AG09319 (cell line): ENCODE measurements around the gene KCNN3.

Source experiments
- DNase-seq: peaks from one replicate; pipeline ENCODE4 v3.0.0-alpha.2; 2010; ENCODE audit warnings: low read depth; ENCODE audit errors: extremely low read depth
- TF ChIP-seq, protein P1 (sequence below): IDR thresholded peaks from 2 replicates; pipeline ENCODE4 v1.5.1; 2011; ENCODE audit warnings: low read depth, mild to moderate bottlenecking, inconsistent platforms, low read length, moderate library complexity

KCNN3 gene

DNA sequence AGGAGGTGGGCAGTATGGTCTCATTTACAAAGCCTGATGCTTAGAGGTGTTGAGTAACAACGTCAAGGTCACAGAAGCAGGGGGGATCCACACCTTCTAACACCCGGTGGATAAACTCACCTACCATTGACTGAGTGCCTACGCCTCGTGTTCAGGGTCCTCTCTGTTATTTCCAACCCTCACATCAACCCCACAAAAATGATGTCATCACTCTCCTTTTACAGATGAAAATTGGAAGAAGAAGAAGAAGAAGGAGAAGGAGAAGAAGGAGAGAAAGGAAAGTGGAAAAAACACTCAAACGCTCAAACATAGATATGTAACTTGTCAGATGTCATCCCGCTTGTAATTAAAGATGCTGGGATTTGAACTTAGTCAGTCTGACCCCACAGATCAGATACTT is 653 bp upstream of the KCNN3 start:
- TF ChIP-seq, protein P1, sequence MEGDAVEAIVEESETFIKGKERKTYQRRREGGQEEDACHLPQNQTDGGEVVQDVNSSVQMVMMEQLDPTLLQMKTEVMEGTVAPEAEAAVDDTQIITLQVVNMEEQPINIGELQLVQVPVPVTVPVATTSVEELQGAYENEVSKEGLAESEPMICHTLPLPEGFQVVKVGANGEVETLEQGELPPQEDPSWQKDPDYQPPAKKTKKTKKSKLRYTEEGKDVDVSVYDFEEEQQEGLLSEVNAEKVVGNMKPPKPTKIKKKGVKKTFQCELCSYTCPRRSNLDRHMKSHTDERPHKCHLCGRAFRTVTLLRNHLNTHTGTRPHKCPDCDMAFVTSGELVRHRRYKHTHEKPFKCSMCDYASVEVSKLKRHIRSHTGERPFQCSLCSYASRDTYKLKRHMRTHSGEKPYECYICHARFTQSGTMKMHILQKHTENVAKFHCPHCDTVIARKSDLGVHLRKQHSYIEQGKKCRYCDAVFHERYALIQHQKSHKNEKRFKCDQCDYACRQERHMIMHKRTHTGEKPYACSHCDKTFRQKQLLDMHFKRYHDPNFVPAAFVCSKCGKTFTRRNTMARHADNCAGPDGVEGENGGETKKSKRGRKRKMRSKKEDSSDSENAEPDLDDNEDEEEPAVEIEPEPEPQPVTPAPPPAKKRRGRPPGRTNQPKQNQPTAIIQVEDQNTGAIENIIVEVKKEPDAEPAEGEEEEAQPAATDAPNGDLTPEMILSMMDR, result no peak
- DNase-seq, result no peak

DNA sequence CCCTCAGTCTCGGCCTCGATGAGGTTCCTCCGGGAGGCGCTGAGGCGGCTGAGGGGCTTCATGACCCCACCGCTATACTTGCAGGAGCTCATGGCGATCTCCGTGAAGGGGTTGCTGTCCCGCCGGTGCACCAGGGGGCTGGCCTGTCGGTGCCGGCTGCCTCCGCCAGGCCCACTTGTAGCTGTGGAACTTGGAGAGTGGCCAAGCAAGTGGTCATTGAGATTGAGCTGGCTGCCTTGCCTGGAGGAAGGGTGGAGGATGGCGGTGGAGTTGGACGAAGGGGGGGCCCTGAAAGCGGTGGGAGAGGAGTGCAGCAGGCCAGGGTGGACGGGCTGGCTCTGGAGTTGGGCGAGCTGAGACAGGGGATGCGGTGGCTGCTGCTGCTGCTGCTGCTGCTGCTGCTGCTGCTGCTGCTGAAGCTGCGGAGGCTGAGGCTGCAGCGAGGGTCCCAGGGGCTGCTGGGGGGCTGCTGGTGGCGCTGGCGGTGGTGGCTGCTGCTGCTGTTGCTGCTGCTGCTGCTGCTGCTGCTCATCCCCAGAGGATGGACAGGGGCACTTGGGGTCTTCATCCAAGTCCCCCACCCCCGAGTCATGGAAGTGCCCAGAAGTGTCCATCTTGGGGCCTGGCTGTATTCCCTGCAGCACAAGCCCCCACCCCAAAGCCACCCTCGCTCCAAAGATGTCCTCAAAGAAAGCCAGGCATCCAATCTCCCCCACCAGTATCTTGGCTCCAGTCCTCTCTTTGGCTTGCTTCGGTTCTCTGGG is 548 bp downstream of the KCNN3 start:
- no peak for DNase-seq
- TF ChIP-seq, protein P1, result no peak

DNA sequence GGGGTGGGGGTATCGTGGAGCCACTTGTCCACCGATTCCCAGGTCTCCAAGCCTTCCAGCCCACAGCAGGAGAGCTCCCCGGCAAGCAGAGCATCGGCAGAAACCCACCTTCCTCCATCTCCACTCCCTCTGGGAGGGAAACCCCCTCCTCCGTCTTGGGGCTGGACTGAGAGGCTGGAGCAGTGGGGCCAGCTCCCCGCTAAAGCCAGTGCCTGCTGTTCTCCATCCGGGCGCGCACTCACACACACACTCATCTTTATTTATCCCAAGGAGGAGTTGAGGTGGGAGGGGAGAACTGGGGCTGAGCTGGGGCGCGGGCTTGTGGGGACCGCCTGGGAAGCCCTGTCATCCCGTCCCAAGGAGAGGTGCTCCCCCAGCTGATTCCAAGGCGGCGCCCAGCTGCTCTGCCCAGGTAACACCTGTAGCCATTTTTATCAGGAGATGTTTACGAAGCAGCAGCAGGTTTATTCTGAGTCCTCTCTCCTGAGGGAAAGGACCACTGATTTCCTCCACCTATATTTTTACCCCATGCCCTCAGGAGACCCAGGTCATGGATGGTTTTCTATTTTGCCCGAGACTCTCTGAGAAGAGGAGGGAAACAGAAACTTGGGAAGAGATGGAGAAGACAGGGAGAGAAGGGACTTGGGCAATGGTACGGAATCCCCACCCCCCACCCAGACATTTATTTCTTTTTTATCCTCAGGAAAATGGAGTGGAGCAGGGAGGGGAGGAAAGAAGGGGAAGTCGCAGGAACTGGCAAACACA is 2.1 kb downstream of the KCNN3 start:
- DNase-seq, result no peak
- TF ChIP-seq, protein P1, result no peak

DNA sequence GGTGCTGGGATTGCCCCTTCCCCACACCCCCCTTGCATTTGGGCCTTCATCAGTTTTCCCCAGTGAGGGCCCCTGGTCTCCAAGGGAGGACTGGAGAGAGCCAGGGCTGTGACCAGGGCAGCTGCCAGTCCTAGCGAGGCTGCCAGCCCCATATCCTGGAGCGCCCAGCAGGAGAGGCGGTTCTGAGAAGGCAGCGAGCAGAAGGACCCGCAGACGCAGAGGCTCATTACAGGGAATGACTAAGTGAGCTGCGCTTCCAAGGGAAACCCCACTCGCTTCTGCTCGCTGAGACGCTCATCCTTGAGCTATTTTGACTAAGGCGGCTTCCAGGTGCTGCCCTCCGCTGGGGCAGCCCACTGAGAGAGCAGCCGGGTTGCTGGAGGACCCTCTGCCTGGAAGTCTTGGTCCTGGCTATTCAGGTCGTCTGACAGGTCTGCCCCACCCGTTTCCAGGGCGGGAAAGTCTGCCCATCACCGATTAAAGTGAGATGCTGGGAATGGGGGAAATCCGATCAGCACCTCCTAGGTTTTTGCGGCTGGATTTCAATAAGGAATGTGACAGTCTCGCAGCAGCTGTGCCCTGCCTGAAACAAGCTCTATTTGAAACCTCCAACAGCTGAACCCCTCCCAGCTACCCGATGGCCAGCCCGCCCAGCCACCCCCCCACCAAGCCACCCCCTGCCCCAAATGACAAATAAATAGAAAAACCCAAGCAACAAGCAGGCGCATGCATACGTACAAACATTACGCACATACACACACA is 2.8 kb downstream of the KCNN3 start:
- TF ChIP-seq, protein P1, result no peak
- no peak for DNase-seq

DNA sequence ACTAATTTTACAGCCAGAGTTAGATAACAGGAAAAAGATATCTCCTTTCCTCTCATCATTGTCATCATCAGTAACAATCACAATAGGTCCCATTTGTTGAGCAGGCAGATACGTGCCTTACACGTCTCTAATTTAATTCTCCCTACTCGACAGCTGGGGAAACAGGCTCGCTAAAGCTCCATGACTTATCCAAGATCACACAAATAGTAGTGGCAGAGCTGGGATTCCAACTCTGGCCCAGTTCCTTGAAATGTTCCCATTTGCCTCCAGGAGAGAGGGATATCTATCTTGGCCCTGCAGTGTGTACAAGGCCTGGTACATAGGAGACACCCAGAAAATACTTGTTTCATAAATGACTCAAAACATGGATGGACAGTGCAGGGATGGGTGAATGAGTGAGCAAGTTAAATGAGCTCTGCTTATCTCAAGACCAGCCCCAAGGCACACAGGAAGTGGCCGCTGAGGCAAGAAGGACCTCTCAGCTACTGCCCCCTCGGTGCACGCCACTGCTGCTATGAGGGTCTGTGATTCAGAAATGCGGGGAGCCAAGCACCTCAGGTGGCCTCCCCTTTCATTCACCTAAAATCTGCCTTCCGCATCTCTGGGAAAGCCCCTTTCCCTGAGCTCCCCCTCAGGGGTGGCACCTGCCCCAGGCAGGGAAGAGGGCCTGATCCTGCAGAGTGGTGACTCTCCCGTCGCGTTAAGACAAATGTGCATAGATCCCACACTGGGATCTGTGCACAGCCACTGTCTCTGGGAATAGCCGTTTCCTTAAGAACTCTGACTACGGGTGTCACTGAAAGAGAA is 3.6 kb downstream of the KCNN3 start:
- DNase-seq, result no peak
- TF ChIP-seq, protein P1, result no peak

DNA sequence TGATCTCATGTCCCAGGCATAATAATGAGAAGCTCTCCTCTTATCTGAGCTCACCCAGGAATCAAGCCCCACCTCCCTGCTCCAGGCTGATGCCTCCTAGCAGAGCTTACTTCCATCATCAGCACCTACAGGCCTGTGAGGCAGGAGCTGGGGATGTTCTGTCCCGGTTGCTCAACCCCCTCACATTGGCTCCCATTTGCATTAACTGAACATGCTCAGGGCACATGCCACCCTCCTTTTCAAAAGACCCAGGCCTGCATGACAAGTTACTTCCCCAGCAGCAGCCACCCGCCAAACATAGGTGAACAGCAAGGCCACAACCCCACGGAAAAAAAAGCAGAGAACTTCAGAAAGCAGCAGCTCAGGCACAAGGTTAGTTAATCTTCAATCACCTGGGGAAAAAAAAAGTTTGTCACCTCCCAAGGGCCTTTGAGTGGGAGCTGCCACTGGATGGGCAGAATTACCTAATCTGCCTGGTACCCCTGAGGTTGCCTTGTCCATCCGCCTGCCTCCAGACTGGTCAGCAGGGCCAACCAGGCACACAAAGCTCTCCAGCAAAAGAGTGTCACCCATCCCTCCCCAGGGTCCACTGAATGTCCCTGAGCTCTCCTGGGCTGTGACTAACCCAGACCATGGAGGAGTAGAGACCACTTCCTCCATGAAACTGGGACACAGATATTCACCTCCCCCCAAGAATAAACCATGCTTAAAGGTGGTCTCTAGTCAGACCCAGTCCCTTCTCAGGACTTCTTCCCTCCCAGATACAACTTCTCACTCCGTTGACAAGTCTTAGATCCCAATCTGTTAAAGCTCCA is 4.4 kb downstream of the KCNN3 start:
- DNase-seq, result no peak
- TF ChIP-seq, protein P1, result no peak
